Ovary (tissue), 9 donors: Measurements from ENCODE around the gene TAF4. TPM values are rescaled to one million over a fixed set of nuclear protein-coding genes. Genes with fewer than 3 reads are reported as not detected.

Experiments
- DNase-seq, 5 donors: peaks; one replicate each; pipeline ENCODE4 v3.0.0-alpha.2; 2019 to 2020
- H3K27ac ChIP-seq, 2 donors: fragments of 200-600 bp; one replicate each; pipeline versions ENCODE4 v1.5.1 to v1.8.0; 2019 to 2022
- H3K27me3 ChIP-seq: fragments of 200-600 bp; one replicate; pipeline ENCODE4 v1.8.0; 2022
- H3K36me3 ChIP-seq: fragments of 200-600 bp; sonication (generic); one replicate; pipeline ENCODE4 v1.5.1; 2019
- H3K4me1 ChIP-seq: one replicate; pipeline ENCODE4 v1.8.1; 2013; ENCODE audit warnings: mild to moderate bottlenecking, moderate library complexity; ENCODE audit not compliant: insufficient read depth
- H3K4me3 ChIP-seq: fragments of 200-600 bp; sonication (generic); one replicate; pipeline ENCODE4 v1.5.1; 2017
- H3K9me3 ChIP-seq, 2 donors: fragments of 200-600 bp in 1 of 2; sonication (generic) in 1 of 2; one replicate each; pipeline versions ENCODE4 v1.5.1 to v1.8.1; 2013 to 2019; ENCODE audit warnings: mild to moderate bottlenecking in 1 of 2, moderate library complexity in 1 of 2
- EP300 ChIP-seq: sonication (generic); formaldehyde crosslinking; IDR thresholded peaks from one replicate; pipeline ENCODE4 v1.6.1; 2017; ENCODE audit warnings: antibody characterized with exemption
- POLR2A ChIP-seq: fragments of 450-650 bp; IDR thresholded peaks from one replicate; pipeline ENCODE4 v1.6.1; 2017; ENCODE audit warnings: antibody characterized with exemption, mild to moderate bottlenecking, moderate library complexity
- WGBS, 3 donors: extraction: QIAGEN DNeasy Blood & Tissue Kit in 1 of 3; methylation state at CpG; one replicate each; pipeline versions ENCODE4 v1.1.5 to v1.1.7; 2013 to 2017; 5-methylcytosine and 5-hydroxymethylcytosine counted together
- intact Hi-C, 4 donors: fragments of 100-400 bp; cut with DNase I; formaldehyde crosslinking; loops; one replicate each; pipeline versions ENCODE4 v1.11.0 to v1.15.1; 2022 to 2023
- microRNA counts: library from miRNA; unstranded; fragments of <30 nt; microRNA quantifications from one replicate; lab custom pipeline; 2016
- microRNA-seq, 3 donors: library from miRNA; unstranded; fragments of <30 nt; microRNA quantifications; one replicate each; pipeline versions ENCODE4 to v1.2.0, GENCODE V29; 2019 to 2020
- polyA plus RNA-seq, 2 donors: library from polyadenylated mRNA; stranded (reverse); fragments of 200-250 nt in 1 of 2; fragments of 350-450 nt in 1 of 2; fragmentation: Illumina TruSeq in 1 of 2; extraction: RNeasy Lipid Tissue Mini Kit (QIAGEN cat#74804) in 1 of 2; gene quantifications; one replicate each; pipeline ENCODE4 v1.2.3, GENCODE V29; 2013 to 2014
- small RNA-seq: library from RNA; depleted of rRNA; stranded (forward); fragments of <200 nt; gene quantifications from one replicate; pipeline ENCODE3, GENCODE V24; 2016
- total RNA-seq, 7 donors: library from RNA; depleted of rRNA in 2 of 7; stranded (reverse); fragments of >200 nt in 2 of 7; fragmentation: NEBNext Ultra II Directional in 3 of 7; extraction: Animal tissue kit (Norgen Biotek cat#: 25700) in 3 of 7; gene quantifications; one replicate each; pipeline versions ENCODE4 v1.1.0 to v1.2.4, GENCODE V29; 2016 to 2023
- TF ChIP-seq, protein P1 (sequence below), 3 donors: fragments of 450-650 bp in 2 of 3; fragments of 200-600 bp in 1 of 3; IDR thresholded peaks; one replicate each; pipeline versions ENCODE4 v1.5.1 to v1.8.0; 2016 to 2022; ENCODE audit warnings: antibody characterized with exemption in 3 of 3, mild to moderate bottlenecking in 1 of 3
- donor health status: DM: no; HTN: no; CAD: no; lungs with moderate emphysema.
- donor health status: DM: no; HTN: no; CAD: no.
- donor health status: Bipolar disorder and iron deficiency.
- donor health status: DM: yes; HTN: yes; CAD: no.
- donor health status: DM: no; HTN: no; CAD: no.
- donor health status: DM: yes; HTN: yes; CAD: no.

Gene TAF4
- total and polyA plus RNA-seq, 9 donors = 9.3 to 34.7 (median 19.8) TPM

DNA sequence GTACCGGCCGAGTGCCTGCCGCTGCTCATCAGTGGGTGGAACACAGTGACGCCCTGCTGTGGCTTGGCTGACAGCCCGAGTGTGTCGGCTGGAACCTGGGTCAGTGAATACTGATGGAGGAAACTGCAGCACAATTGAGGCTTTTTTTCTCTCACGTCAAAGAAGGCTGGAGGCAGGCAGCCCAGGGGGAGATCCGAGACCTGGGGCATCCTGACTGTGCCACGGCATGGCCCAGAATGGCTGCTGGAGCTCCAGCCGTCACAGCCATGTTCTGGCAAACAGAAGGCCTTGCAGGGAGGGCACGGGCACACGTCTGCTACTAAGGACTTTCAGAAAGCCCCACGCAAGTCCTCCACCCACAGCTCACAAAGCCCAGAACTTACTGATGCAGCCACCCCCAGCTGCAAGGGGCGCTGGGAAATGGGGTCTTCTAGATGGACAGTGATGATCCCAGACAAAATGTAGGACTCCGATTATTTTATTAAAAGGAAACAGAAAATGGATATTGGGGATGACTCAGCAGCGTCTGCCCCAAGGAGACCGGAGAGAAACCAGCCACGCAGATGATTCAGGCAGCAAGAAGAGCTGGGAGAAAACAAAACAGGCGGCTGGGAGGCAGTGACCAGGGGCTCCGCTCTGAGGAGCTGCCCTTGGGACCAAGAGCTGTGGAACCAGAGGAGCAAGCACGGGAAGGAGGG, 140.0 kb downstream of the TAF4 start:
- H3K4me1 ChIP-seq = no peaks in the 10 kb centered on the region
- no peak overlapping the region for H3K27ac ChIP-seq
- no peaks in the 10 kb centered on the region for H3K36me3 ChIP-seq
- intact Hi-C loops = no loop called here
- no peak for TF ChIP-seq POLR2A
- TF ChIP-seq, protein P1, sequence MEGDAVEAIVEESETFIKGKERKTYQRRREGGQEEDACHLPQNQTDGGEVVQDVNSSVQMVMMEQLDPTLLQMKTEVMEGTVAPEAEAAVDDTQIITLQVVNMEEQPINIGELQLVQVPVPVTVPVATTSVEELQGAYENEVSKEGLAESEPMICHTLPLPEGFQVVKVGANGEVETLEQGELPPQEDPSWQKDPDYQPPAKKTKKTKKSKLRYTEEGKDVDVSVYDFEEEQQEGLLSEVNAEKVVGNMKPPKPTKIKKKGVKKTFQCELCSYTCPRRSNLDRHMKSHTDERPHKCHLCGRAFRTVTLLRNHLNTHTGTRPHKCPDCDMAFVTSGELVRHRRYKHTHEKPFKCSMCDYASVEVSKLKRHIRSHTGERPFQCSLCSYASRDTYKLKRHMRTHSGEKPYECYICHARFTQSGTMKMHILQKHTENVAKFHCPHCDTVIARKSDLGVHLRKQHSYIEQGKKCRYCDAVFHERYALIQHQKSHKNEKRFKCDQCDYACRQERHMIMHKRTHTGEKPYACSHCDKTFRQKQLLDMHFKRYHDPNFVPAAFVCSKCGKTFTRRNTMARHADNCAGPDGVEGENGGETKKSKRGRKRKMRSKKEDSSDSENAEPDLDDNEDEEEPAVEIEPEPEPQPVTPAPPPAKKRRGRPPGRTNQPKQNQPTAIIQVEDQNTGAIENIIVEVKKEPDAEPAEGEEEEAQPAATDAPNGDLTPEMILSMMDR (IDR thresholded peaks at IDR 0.05) = no peak
- TF ChIP-seq EP300 = no peak
- 51 to 65% (median 55%) methylated on average over 21 of the region's 21 CpGs for WGBS, 3 donors
- H3K27me3 ChIP-seq = no peaks in the 10 kb centered on the region
- no peak for DNase-seq
- no peak overlapping the region for H3K4me3 ChIP-seq
- H3K9me3 ChIP-seq = no peaks in the 10 kb centered on the region

DNA sequence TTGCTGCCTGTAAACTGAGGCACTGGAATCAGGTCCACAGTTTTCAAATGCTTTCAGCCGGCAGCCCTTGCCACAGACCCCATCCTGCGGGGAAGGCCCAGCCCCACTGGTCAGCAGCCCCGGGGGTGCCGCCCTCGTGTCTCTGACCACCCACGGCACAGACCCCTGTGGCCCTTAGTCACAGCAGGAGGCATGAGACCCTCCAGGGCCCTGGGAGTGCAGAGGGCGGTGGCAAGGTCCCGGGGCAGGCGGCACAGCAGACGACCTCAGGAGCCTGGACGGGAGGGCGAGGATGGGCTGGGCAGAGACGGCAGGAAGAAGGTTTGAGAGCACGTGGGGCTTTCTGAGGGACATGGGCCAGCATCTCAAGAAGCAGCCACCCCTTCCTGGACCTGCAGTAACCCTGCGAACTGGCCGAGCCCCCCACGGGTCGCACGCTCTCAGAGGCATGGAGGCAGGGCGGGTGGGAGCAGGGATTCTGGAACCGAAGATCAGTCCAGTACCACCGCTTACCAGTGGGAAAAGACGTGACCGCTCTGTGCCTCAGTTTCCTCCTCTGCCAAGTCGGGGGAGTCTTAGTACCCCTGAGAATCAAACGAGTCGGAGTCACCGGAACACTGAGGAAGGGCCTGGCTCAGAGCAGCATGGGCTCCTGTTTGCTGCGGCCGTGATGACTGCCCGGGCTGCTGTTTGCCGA, 140.7 kb downstream of the TAF4 start:
- no peaks in the 10 kb centered on the region for H3K27me3 ChIP-seq
- H3K4me1 ChIP-seq = no peaks in the 10 kb centered on the region
- no peak for DNase-seq
- intact Hi-C loops = no loop called here
- no peak for TF ChIP-seq EP300
- TF ChIP-seq, protein P1 (IDR thresholded peaks at IDR 0.05) = no peak
- TF ChIP-seq POLR2A = no peak
- H3K9me3 ChIP-seq = no peaks in the 10 kb centered on the region
- no peak overlapping the region for H3K4me3 ChIP-seq
- WGBS, 3 donors = 63 to 81% (median 76%) methylated on average over 30 to 32 of the region's 32 CpGs
- no peak overlapping the region for H3K27ac ChIP-seq
- H3K36me3 ChIP-seq = no peaks in the 10 kb centered on the region

MicroRNAs encoded within 50 kb of the gene (microRNA counts, 767-probe panel; counts per million panel counts)
- microRNA hsa-miR-1257 (lab: Ali Mortazavi, UCI) (530 counts per million, percentile 78 among the panel's probes with 10 or more counts), microRNA hsa-miR-3195 (lab: Ali Mortazavi, UCI) (530 counts per million, percentile 78 among the panel's probes with 10 or more counts)

Small RNA genes lying within 50 kb of the gene (microRNA-seq; reads per million reads assigned to microRNA genes)
- 0 to 0.79 (median 0) reads per million in 3 donors for gene MIR1257
- 0 reads per million in 3 donors for gene MIR3195

Small RNA genes lying within 50 kb of the gene (small RNA-seq; reads per million reads assigned to genes)
- not detected for gene MIR3195

Other genes starting within 250 kb of the TAF4 start
- gene LSM14B, start 56.6 kb upstream of the TAF4 start, total RNA-seq = 10 to 100 TPM; 21.5 to 62.2 (median 56.1) TPM
- 10 to 100 TPM; 21.7 to 39.8 TPM for gene LSM14B, start 56.6 kb upstream of the TAF4 start, polyA plus RNA-seq
- 100 to 1,000 TPM; 163 to 214 (median 168) TPM for gene PSMA7, start 77.5 kb upstream of the TAF4 start, total RNA-seq
- gene PSMA7, start 77.5 kb upstream of the TAF4 start, polyA plus RNA-seq = 100 to 1,000 TPM; 105 to 212 TPM
- gene SS18L1, start 77.9 kb upstream of the TAF4 start, total RNA-seq = 10 to 100 TPM in 6 of 7 donors, 1 to 10 TPM in 1; 9.5 to 14.3 (median 12.4) TPM
- gene SS18L1, start 77.9 kb upstream of the TAF4 start, polyA plus RNA-seq = 1 to 10 TPM; 7.7 to 8.7 TPM
- 10 to 100 TPM; 16.2 to 36.9 (median 33.3) TPM for gene MTG2, start 117.1 kb upstream of the TAF4 start, total RNA-seq
- gene MTG2, start 117.1 kb upstream of the TAF4 start, polyA plus RNA-seq = 10 to 100 TPM; 12.7 to 35.5 TPM
- not detected for gene HRH3, start 154.4 kb upstream of the TAF4 start, total RNA-seq
- not detected for gene HRH3, start 154.4 kb upstream of the TAF4 start, polyA plus RNA-seq
- 10 to 100 TPM; 17.9 to 42.2 (median 36.6) TPM for gene OSBPL2, start 172.6 kb upstream of the TAF4 start, total RNA-seq
- gene OSBPL2, start 172.6 kb upstream of the TAF4 start, polyA plus RNA-seq = 10 to 100 TPM; 14.2 to 30.1 TPM
- gene ADRM1, start 237.1 kb upstream of the TAF4 start, total RNA-seq = 100 to 1,000 TPM in 1 of 7 donors, 10 to 100 TPM in 6; 42.8 to 109 (median 56.3) TPM
- gene ADRM1, start 237.1 kb upstream of the TAF4 start, polyA plus RNA-seq = 10 to 100 TPM in 1 of 2 donors, 1 to 10 TPM in 1; 7.8 to 52.5 TPM